HL-60 (cell line): Measurements from ENCODE around the gene USP48.

Experiments
- CTCF ChIP-seq: IDR thresholded peaks from one replicate; pipeline ENCODE4 v1.5.1; 2011; ENCODE audit warnings: low read length, control low read depth, inconsistent platforms; ENCODE audit not compliant: insufficient read depth
- REST ChIP-seq: IDR thresholded peaks from 2 replicates; pipeline ENCODE4 v1.6.1; 2012; ENCODE audit warnings: low read depth; ENCODE audit not compliant: insufficient replicate concordance

GRCh38 chr1:21749859-21750468 is 33.0 kb downstream of the USP48 start:
- no peak for TF ChIP-seq CTCF
- TF ChIP-seq REST = no peak
